Renal pelvis (tissue), 12 donors: Measurements from ENCODE around the gene TPGS2. TPM values are rescaled to one million over a fixed set of nuclear protein-coding genes. Genes with fewer than 3 reads are reported as not detected.
A peak's percentile ranks its signal among the peaks of the same experiment; 100 is the strongest.
"Not testable (repeated sequence)": the region's sequence is repeated elsewhere in the genome, so short reads cannot be mapped to it uniquely, and the experiment has no call there.

Experiments
- DNase-seq: peaks from one replicate; pipeline ENCODE4 v3.0.0-alpha.2; 2013
- long read RNA-seq, 16 experiments: transcript quantifications; one replicate each; lab custom pipeline, GENCODE V29; 2026
- polyA plus RNA-seq, 3 donors: library from polyadenylated mRNA; unstranded; fragments of 120-200 nt; gene quantifications; one replicate each; pipeline ENCODE4 v1.2.1, GENCODE V29; 2013; ENCODE audit not compliant: insufficient read length in 3 of 3

The TPGS2 gene
- 100 to 1,000 TPM; 109 to 131 (median 128) TPM for polyA plus RNA-seq
- long read RNA-seq, donor 1, full-length matches to known transcripts, result 22 of 22 reads
- long read RNA-seq, donor 1, partial matches to known transcripts, result 0 of 22 reads
- long read RNA-seq, donor 1, other reads (novel, unspliced or antisense), result 0 of 22 reads
- long read RNA-seq, donor 2, full-length matches to known transcripts, result 45 of 57 reads
- long read RNA-seq, donor 2, partial matches to known transcripts, result 12 of 57 reads
- long read RNA-seq, donor 2, other reads (novel, unspliced or antisense), result 0 of 57 reads
- long read RNA-seq, donor 3, full-length matches to known transcripts, result 42 of 42 reads
- long read RNA-seq, donor 3, partial matches to known transcripts, result 0 of 42 reads
- long read RNA-seq, donor 3, other reads (novel, unspliced or antisense), result 0 of 42 reads
- long read RNA-seq, donor 4, full-length matches to known transcripts, result 36 of 36 reads
- long read RNA-seq, donor 4, partial matches to known transcripts, result 0 of 36 reads
- long read RNA-seq, donor 4, other reads (novel, unspliced or antisense), result 0 of 36 reads
- long read RNA-seq, donor 5, full-length matches to known transcripts, result 27 of 27 reads
- long read RNA-seq, donor 5, partial matches to known transcripts, result 0 of 27 reads
- long read RNA-seq, donor 5, other reads (novel, unspliced or antisense), result 0 of 27 reads
- long read RNA-seq, donor 6, full-length matches to known transcripts, result 38 of 38 reads
- long read RNA-seq, donor 6, partial matches to known transcripts, result 0 of 38 reads
- long read RNA-seq, donor 6, other reads (novel, unspliced or antisense), result 0 of 38 reads
- long read RNA-seq, donor 7, full-length matches to known transcripts, result 55 of 60 reads
- long read RNA-seq, donor 7, partial matches to known transcripts, result 5 of 60 reads
- long read RNA-seq, donor 7, other reads (novel, unspliced or antisense), result 0 of 60 reads
- long read RNA-seq, donor 8, full-length matches to known transcripts, result 13 of 13 reads
- long read RNA-seq, donor 8, partial matches to known transcripts, result 0 of 13 reads
- long read RNA-seq, donor 8, other reads (novel, unspliced or antisense), result 0 of 13 reads
- long read RNA-seq, donor 9, full-length matches to known transcripts, result 33 of 33 reads
- long read RNA-seq, donor 9, partial matches to known transcripts, result 0 of 33 reads
- long read RNA-seq, donor 9, other reads (novel, unspliced or antisense), result 0 of 33 reads
- long read RNA-seq, donor 10, full-length matches to known transcripts, result 43 of 55 reads
- long read RNA-seq, donor 10, partial matches to known transcripts, result 12 of 55 reads
- long read RNA-seq, donor 10, other reads (novel, unspliced or antisense), result 0 of 55 reads
- long read RNA-seq, donor 11, full-length matches to known transcripts, result 33 of 33 reads
- long read RNA-seq, donor 11, partial matches to known transcripts, result 0 of 33 reads
- long read RNA-seq, donor 11, other reads (novel, unspliced or antisense), result 0 of 33 reads
- long read RNA-seq, donor 12, full-length matches to known transcripts, result 49 of 49 reads
- long read RNA-seq, donor 12, partial matches to known transcripts, result 0 of 49 reads
- long read RNA-seq, donor 12, other reads (novel, unspliced or antisense), result 0 of 49 reads
- long read RNA-seq, donor 13, full-length matches to known transcripts, result 28 of 33 reads
- long read RNA-seq, donor 13, partial matches to known transcripts, result 5 of 33 reads
- long read RNA-seq, donor 13, other reads (novel, unspliced or antisense), result 0 of 33 reads
- long read RNA-seq, donor 14, result 0 reads
- long read RNA-seq, donor 15, result 0 reads
- long read RNA-seq, donor 16, full-length matches to known transcripts, result 42 of 42 reads
- long read RNA-seq, donor 16, partial matches to known transcripts, result 0 of 42 reads
- long read RNA-seq, donor 16, other reads (novel, unspliced or antisense), result 0 of 42 reads

GRCh38 chr18:36828630-36829361 lies at the start of gene TPGS2, which contains the start of gene KIAA1328:
TSS of gene TPGS2 (minus strand) at chr18:36829002. CDS start at chr18:36828767, 235 bp downstream.
TSS of gene KIAA1328 (plus strand) at chr18:36829127. CDS start at chr18:36829139, 12 bp downstream.
- DNase-seq, result peak; percentile 81

GRCh38 chr18:36873826-36874225 lies 45.0 kb upstream of the TPGS2 start:
- not testable (repeated sequence) for DNase-seq

- DNase-seq, result no peak
Measured at GRCh38 chr18:36872329-36872728, 43.5 kb upstream of the TPGS2 start.

- DNase-seq, result no peak
Measured at GRCh38 chr18:36871801-36872200, 43.0 kb upstream of the TPGS2 start.

- no peak for DNase-seq
Measured at GRCh38 chr18:36867056-36867455, 38.3 kb upstream of the TPGS2 start.

GRCh38 chr18:36862182-36862581 lies 33.4 kb upstream of the TPGS2 start:
- no peak for DNase-seq

GRCh38 chr18:36856815-36857214 lies 28.0 kb upstream of the TPGS2 start:
- DNase-seq, result no peak

- DNase-seq, result no peak
Measured at GRCh38 chr18:36851202-36851590, 22.4 kb upstream of the TPGS2 start.

GRCh38 chr18:36850527-36851201 lies 21.9 kb upstream of the TPGS2 start:
- DNase-seq, result no peak

- DNase-seq, result no peak
Measured at GRCh38 chr18:36849288-36850006, 20.6 kb upstream of the TPGS2 start.

GRCh38 chr18:36848609-36849008 lies 19.8 kb upstream of the TPGS2 start:
- DNase-seq, result no peak

- DNase-seq, result no peak
Measured at GRCh38 chr18:36843784-36844183, 15.0 kb upstream of the TPGS2 start.

- DNase-seq, result no peak
Measured at GRCh38 chr18:36843199-36843598, 14.4 kb upstream of the TPGS2 start.

GRCh38 chr18:36839835-36840234 lies 11.0 kb upstream of the TPGS2 start:
- DNase-seq, result no peak

GRCh38 chr18:36835927-36836326 lies 7.1 kb upstream of the TPGS2 start:
- no peak for DNase-seq

GRCh38 chr18:36833120-36833519 lies 4.3 kb upstream of the TPGS2 start:
- DNase-seq, result no peak

GRCh38 chr18:36831139-36831538 lies 2.3 kb upstream of the TPGS2 start:
- no peak for DNase-seq

- no peak for DNase-seq
Measured at GRCh38 chr18:36830158-36830495, 1.3 kb upstream of the TPGS2 start.
